ENCODE data around the gene NAA35.
"Not testable (repeated sequence)": the region's sequence is repeated elsewhere in the genome, so short reads cannot be mapped to it uniquely, and the experiment has no call there.

NAA35 gene

GRCh38 chr9:85940832-85941621 is at the start of gene NAA35:
Gene NAA35, plus strand, starts transcription at chr9:85941146. Its CDS starts 1,014 bp downstream, at chr9:85942160.
- DNase-seq = peak; percentile 99

- no peak for DNase-seq
Measured at GRCh38 chr9:85892401-85892800, 48.5 kb upstream of the NAA35 start.

DNA sequence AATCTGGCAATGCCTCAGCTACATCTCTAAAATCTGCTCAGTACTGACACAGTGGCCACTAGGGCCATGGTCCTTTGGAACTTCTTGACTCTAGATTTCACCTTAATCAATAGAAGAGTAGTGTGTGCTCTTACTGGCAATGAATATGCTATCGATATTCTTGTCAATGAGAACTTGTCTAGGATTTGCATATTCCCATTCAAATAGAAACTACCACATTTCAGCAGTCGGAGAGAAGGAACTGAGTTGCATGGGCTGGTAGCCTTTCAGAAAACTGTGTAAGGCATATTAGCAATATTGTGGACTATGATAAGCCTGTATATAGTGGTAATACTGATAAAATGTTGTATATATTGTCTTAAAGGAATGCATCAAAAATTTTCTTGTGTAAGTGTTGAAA is 45.3 kb upstream of the NAA35 start:
- no peak for DNase-seq

DNA sequence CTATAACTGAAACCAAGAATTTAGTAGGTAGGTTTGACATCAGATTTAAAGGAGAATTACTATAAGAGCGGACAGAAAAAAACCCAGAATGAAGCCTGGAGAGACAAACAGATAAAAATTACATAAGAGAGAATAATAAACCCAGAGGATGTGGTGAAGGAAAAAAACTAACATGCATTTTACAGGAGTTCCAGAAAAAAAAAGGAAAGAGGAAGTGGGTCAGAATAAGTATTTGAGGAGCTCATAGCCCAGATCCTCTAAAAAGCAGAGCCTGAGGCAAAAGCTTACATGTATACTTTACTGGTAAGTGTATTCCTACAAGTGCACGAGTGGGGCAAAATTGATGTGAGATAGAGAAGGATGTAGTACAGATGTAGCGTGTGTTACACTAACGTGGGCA is 43.1 kb upstream of the NAA35 start:
- DNase-seq = no peak

GRCh38 chr9:85898332-85898731 is 42.6 kb upstream of the NAA35 start:
- no peak for DNase-seq

DNA sequence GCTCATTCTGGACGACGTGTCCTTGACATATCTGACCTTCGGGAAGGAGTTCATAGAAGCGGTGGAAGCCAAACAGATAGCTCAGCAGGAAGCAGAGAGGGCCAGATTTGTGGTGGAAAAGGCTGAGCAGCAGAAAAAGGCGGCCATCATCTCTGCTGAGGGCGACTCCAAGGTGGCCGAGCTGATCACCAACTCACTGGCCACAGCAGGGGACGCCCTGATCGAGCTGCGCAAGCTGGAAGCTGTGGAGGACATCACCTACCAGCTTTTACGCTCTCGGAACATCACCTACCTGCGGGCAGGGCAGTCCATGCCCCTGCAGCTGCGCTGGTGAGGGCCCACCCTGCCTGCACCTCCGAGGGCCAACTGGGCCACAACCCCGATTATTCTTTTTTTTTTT is 41.6 kb upstream of the NAA35 start:
- no peak for DNase-seq

DNA sequence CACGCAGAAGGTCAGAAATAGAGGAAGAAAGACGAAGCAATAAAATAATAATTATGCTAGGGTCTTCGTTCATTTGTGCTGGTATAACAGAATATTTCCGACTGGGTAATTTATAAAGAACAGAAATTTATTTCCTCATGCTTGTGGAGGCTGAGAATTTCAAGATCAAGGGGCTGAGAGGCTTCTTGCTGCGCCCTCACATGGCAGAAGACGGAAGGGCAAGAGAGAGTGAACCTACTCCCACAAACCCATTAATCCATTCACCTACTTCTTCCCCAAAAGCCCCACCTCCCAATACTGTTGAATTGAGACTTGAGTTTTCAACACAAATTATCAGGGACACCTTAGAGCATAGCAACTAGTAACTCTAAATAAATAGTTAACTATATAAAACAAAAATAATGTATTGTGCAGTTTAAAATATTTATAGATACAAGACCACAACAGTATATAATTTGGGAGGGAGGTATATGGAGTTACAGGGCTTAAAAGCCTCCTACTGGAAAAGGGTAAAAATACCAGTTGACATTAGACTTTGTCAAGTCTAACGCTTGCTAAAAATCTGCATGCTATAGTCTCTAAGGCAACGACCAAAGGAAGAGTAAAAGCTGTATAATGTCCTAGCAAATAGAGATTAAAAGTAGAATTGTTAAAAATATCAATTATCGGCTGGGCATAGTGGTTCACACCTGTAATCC is 40.3 kb upstream of the NAA35 start:
- DNase-seq = peak; percentile 33

DNA sequence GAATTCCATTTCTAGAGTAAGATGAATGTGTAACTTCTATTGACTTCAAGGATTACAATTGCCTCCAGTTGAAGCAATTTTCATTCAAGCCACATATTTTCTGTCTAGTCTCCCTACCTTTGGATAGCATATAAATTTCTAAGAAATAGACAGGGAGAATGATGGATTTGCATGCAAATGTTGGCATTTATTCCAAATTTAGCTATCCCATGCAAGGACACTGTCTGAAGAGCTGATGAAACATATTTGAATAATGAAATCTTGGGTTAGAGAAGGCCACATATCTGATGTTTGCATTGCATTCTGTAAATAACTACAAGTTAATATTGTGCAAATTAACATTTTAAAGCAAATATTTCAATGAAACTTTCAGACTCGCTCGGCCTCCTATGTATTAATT is 36.0 kb upstream of the NAA35 start:
- no peak for DNase-seq

DNA sequence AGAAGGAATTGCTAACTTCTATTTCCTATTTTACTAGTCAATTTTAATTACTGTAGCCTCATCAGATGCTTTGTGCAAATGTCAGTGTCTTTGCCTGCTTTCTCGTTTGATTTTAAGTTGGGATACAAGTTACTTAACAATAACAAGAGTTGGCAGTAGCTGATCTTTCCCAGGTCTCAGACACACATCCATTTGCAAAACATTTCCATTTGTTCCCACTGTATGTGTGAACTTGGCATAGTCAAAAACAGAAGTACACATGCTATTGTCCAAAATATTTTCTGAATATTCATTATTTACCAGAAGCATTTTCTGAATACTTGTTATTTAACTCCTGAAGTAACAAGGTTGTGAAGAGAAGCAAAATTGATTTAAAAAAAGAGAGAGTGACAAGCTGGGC is 35.0 kb upstream of the NAA35 start:
- DNase-seq = no peak

GRCh38 chr9:85909390-85909789 is 31.6 kb upstream of the NAA35 start:
- no peak for DNase-seq

GRCh38 chr9:85914108-85914507 is 26.8 kb upstream of the NAA35 start:
- DNase-seq = no peak

DNA sequence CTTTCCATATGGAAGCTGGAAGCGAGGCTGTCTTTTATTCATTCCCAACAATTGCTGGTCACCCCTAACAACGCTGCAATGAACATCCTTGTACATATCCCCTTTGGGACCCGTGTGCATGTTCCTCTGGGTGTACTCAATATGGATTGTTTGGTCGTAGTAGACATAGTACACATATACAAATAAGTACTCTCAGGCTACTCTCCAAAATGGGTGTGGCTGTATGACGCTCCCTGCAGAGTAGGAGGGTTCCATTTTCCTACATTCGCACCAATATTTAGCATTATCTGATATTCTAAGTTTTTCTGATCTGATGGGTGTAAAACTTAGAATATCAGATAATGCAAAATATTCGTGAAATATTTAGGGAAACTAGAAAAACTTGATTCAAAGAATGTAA is 23.2 kb upstream of the NAA35 start:
- DNase-seq = no peak

- no peak for DNase-seq
Measured at GRCh38 chr9:85925493-85925892, 15.5 kb upstream of the NAA35 start.

GRCh38 chr9:85927076-85927475 is 13.9 kb upstream of the NAA35 start:
- no peak for DNase-seq

GRCh38 chr9:85931495-85931894 is 9.5 kb upstream of the NAA35 start:
- no peak for DNase-seq

GRCh38 chr9:85935950-85936349 is 5.0 kb upstream of the NAA35 start:
- DNase-seq = not testable (repeated sequence)

- no peak for DNase-seq
Measured at GRCh38 chr9:85940275-85940831, 593 bp upstream of the NAA35 start.

- no peak for DNase-seq
Measured at GRCh38 chr9:85941622-85941940, 635 bp downstream of the NAA35 start.

DNA sequence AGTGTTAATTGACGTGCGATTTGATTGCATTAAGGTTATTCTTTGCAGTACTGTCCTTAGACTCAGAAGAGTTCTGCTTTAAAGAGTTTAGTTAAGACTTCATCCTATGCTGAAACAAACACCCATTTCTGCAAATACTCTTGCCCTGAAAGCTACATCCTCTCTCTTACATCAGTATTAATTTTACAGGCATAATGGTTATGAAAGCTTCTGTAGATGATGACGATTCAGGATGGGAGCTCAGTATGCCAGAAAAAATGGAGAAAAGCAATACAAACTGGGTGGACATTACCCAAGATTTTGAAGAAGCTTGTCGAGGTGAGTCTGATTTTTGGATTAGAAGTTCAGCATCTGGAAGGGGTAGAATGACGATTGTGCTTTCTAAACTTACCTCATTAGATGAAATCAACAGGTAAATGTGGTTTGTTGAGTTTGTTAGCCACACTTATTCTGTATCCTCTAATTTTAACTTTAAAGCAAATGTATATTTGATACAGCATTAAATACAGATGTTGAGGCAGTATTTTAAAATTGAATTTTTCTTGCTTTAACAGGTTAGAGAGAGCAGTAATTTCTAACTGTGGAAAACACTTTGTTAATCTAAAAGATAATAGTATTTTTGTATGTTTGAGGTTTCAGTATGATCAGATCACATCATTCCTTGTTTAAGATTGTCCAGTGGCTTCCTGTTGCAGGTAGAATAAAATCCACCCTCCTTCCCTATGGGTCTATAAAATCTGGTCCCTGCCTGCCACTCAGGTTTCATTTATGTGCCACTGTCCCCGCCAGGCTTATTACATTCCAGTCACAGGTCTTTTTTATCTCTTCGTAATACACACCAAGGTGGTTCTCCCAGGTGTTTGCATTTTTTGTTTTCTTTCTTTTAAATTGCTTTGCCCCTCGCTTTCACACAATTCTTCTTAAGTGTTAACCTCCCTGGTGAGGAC is 1.3 kb downstream of the NAA35 start:
- DNase-seq = no peak

- no peak for DNase-seq
Measured at GRCh38 chr9:85942913-85943709, 2.2 kb downstream of the NAA35 start.

- no peak for DNase-seq
Measured at GRCh38 chr9:85943757-85944430, 2.9 kb downstream of the NAA35 start.

DNA sequence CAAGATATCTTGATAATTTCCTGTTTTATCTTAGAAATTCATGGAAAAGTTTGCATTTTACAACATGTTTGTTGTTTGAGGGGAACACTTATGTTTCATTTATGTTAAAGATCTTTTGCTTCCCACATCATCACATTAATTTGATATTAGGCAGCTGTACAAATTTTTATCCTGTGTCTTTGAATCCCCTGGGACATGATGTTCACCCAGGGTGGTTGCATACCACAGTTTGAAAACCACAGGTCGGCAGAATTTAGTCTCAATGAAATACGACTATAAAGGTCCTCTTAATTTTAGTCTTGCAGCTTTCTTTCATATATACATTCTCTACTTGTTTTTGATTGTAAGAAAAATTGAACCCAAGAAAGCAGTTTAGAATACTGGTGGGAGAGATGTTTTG is 3.7 kb downstream of the NAA35 start:
- DNase-seq = no peak
